HL-60 (cell line): ENCODE measurements around the gene CDR2L.

ENCODE experiments used
- DNase-seq, 2 experiments: peaks; one replicate each; pipeline ENCODE4 v3.0.0-alpha.2; 2010 to 2020; ENCODE audit warnings: low read depth in 1 of 2, low spot score in 1 of 2
- H3K27ac ChIP-seq: fragments of 250-450 bp; sonication (Bioruptor Pico); replicated peaks from 2 replicates; pipeline ENCODE4 v1.5.1; 2020; ENCODE audit warnings: mild to moderate bottlenecking, moderate library complexity
- H3K27me3 ChIP-seq: fragments of 250-450 bp; sonication (Bioruptor Pico); 2 replicates; pipeline ENCODE4 v1.5.1; 2021; ENCODE audit warnings: mild to moderate bottlenecking, moderate library complexity; ENCODE audit not compliant: insufficient read depth, poor library complexity, severe bottlenecking
- H3K4me3 ChIP-seq: replicated peaks from 2 replicates; pipeline ENCODE4 v1.5.1; 2011; ENCODE audit warnings: mild to moderate bottlenecking, control low read depth, low read length; ENCODE audit not compliant: insufficient read depth
- CTCF ChIP-seq: IDR thresholded peaks from one replicate; pipeline ENCODE4 v1.5.1; 2011; ENCODE audit warnings: low read length, control low read depth, inconsistent platforms; ENCODE audit not compliant: insufficient read depth
- GABPA ChIP-seq: IDR thresholded peaks from 2 replicates; pipeline ENCODE4 v1.6.1; 2012; ENCODE audit warnings: low read depth
- POLR2AphosphoS5 ChIP-seq: IDR thresholded peaks from 2 replicates; pipeline ENCODE4 v1.6.1; 2012; ENCODE audit warnings: low read depth
- REST ChIP-seq: IDR thresholded peaks from 2 replicates; pipeline ENCODE4 v1.6.1; 2012; ENCODE audit warnings: low read depth; ENCODE audit not compliant: insufficient replicate concordance
- SPI1 ChIP-seq: IDR thresholded peaks from 2 replicates; pipeline ENCODE4 v1.6.1; 2012; ENCODE audit warnings: low read depth, mild to moderate bottlenecking, borderline replicate concordance

Gene CDR2L

GRCh38 chr17:75010683-75011400 lies 23.4 kb downstream of the CDR2L start:
- TF ChIP-seq REST (no peak), GABPA (no peak), POLR2AphosphoS5 (no peak), CTCF (no peak), SPI1 (no peak)
- no peaks in the 10 kb centered on the region for H3K27me3 ChIP-seq
- no peak overlapping the region for H3K27ac ChIP-seq
- H3K4me3 ChIP-seq: no peak overlapping the region
- DNase-seq: peak; percentile 33 to 81

GRCh38 chr17:75011401-75012095 lies 24.1 kb downstream of the CDR2L start:
- H3K4me3 ChIP-seq: no peak overlapping the region

More at GRCh38 chr17:75011401-75012095, 24.1 kb downstream of the CDR2L start:
- Histone ChIP-seq H3K27me3 (no peaks in the 10 kb centered on the region), H3K27ac (no peak overlapping the region; the same call in 1 of the 2 replicates)
- no peak for TF ChIP-seq SPI1
- TF ChIP-seq REST: no peak
- TF ChIP-seq POLR2AphosphoS5: no peak
- TF ChIP-seq GABPA: no peak
- TF ChIP-seq CTCF: no peak
- no peak for DNase-seq
